GM18873 (cell line): ENCODE data around the gene MFSD6L.

Experiments
- ATAC-seq: cut with Tn5 transposase; IDR thresholded peaks from one replicate; pipeline ENCODE4 v1.9.1; 2021; ENCODE audit warnings: mild to moderate bottlenecking, moderate library complexity, moderate number of reproducible peaks; ENCODE audit not compliant: unreplicated experiment, low FRiP score

MFSD6L gene

GRCh38 chr17:8794636-8795035 is 4.5 kb downstream of the MFSD6L start:
- ATAC-seq = no peak

- ATAC-seq = no peak
Observed at GRCh38 chr17:8793649-8794048, 5.5 kb downstream of the MFSD6L start.

GRCh38 chr17:8792646-8793045 is 6.5 kb downstream of the MFSD6L start:
- no peak for ATAC-seq

- ATAC-seq = no peak
Observed at GRCh38 chr17:8791910-8792270, 7.3 kb downstream of the MFSD6L start.

- ATAC-seq = no peak
Observed at GRCh38 chr17:8791248-8791909, 7.8 kb downstream of the MFSD6L start.

GRCh38 chr17:8789743-8790142 is 9.4 kb downstream of the MFSD6L start:
- no peak for ATAC-seq

GRCh38 chr17:8788998-8789397 is 10.2 kb downstream of the MFSD6L start:
- ATAC-seq = no peak

- no peak for ATAC-seq
Observed at GRCh38 chr17:8785547-8786413, 13.4 kb downstream of the MFSD6L start.

GRCh38 chr17:8782176-8782575 is 17.0 kb downstream of the MFSD6L start:
- ATAC-seq = no peak

GRCh38 chr17:8781776-8782175 is 17.4 kb downstream of the MFSD6L start:
- no peak for ATAC-seq

- no peak for ATAC-seq
Observed at GRCh38 chr17:8776881-8777280, 22.3 kb downstream of the MFSD6L start.

- no peak for ATAC-seq
Observed at GRCh38 chr17:8776248-8776647, 22.9 kb downstream of the MFSD6L start.

GRCh38 chr17:8766731-8767130 is 32.4 kb downstream of the MFSD6L start:
- no peak for ATAC-seq

- no peak for ATAC-seq
Observed at GRCh38 chr17:8762012-8762411, 37.2 kb downstream of the MFSD6L start.

- ATAC-seq = no peak
Observed at GRCh38 chr17:8758137-8758596, 41.0 kb downstream of the MFSD6L start, which contains the start of gene SPDYE4. SPDYE4 (minus strand) TSS chr17:8758546; CDS start chr17:8758382, 164 bp downstream.

- no peak for ATAC-seq
Observed at GRCh38 chr17:8757189-8757588, 42.0 kb downstream of the MFSD6L start.

GRCh38 chr17:8755590-8756255 is 43.4 kb downstream of the MFSD6L start:
- no peak for ATAC-seq

GRCh38 chr17:8754890-8755289 is 44.3 kb downstream of the MFSD6L start:
- ATAC-seq = no peak

- ATAC-seq = no peak
Observed at GRCh38 chr17:8753976-8754440, 45.2 kb downstream of the MFSD6L start.

GRCh38 chr17:8753136-8753975 is 45.8 kb downstream of the MFSD6L start:
- no peak for ATAC-seq
